BJ (cell line): Measurements from ENCODE around the gene CPAMD8. TPM values are rescaled to one million over a fixed set of nuclear protein-coding genes. Genes with fewer than 3 reads are reported as not detected.
"Not testable (repeated sequence)": the region's sequence is repeated elsewhere in the genome, so short reads cannot be mapped to it uniquely, and the experiment has no call there.

Source experiments
- CTCF ChIA-PET: fragments of 350-600 bp; formaldehyde crosslinking; extraction: SDS; loops from one replicate; lab custom pipeline; 2021; ENCODE audit warnings: antibody characterized with exemption, inconsistent platforms; lab: Yijun Ruan, JAX
- POLR2A ChIA-PET: fragments of 300-600 bp; sonication (Branson Sonifier 250); formaldehyde crosslinking; extraction: SDS; loops from one replicate; lab custom pipeline; 2021; ENCODE audit warnings: antibody characterized with exemption; lab: Charles Lee
- DNase-seq: peaks from one replicate; pipeline ENCODE4 v3.0.0-alpha.2; 2011; ENCODE audit warnings: low read depth
- H3K27me3 ChIP-seq: 2 replicates; pipeline ENCODE4 v1.6.0; 2011; ENCODE audit warnings: low read length; ENCODE audit not compliant: control insufficient read depth, insufficient read depth
- H3K36me3 ChIP-seq: 2 replicates; pipeline ENCODE4 v1.5.1; 2011; ENCODE audit warnings: low read length; ENCODE audit not compliant: control insufficient read depth, insufficient read depth
- H3K4me3 ChIP-seq: 2 replicates; pipeline ENCODE4 v1.5.1; 2011; ENCODE audit warnings: low read depth, mild to moderate bottlenecking, control low read depth, low read length
- CTCF ChIP-seq: IDR thresholded peaks from 2 replicates; pipeline ENCODE4 v1.5.1; 2011; ENCODE audit warnings: low read depth, mild to moderate bottlenecking, control low read depth, inconsistent platforms, low read length, moderate library complexity; ENCODE audit not compliant: insufficient read depth
- polyA plus RNA-seq: library from polyadenylated mRNA; depleted of rRNA; stranded (reverse); fragments of >200 nt; gene quantifications from 2 replicates; pipeline ENCODE4 v1.2.3, GENCODE V29; 2011

The CPAMD8 gene
- polyA plus RNA-seq, 1 experiment, result 1.1 TPM

- Histone ChIP-seq H3K27me3 (0 out of 2 replicates have a peak, but pooled peaks cover 2% of the 10 kb centered on the region), H3K4me3 (no peak overlapping the region), H3K36me3 (no peaks in the 10 kb centered on the region)
- ChIA-PET CTCF (interaction anchor here (0.8 kb wide), 1 partner anchor 27 kb away, joined by 3 read pairs; no protein-coding TSS in a partner anchor), POLR2A (no interaction called here)
- no peak for TF ChIP-seq CTCF
- no peak for DNase-seq
These were observed 37.9 kb downstream of the CPAMD8 start for GRCh38 chr19:16988661-16989060.

- no peak for DNase-seq
- 0 out of 2 replicates have a peak, but pooled peaks cover 2% of the 10 kb centered on the region for H3K27me3 ChIP-seq
- no peaks in the 10 kb centered on the region for H3K36me3 ChIP-seq
- CTCF ChIA-PET, result no interaction called here
- POLR2A ChIA-PET, result no interaction called here
- H3K4me3 ChIP-seq, result no peak overlapping the region
- TF ChIP-seq CTCF, result no peak
These were observed 41.2 kb downstream of the CPAMD8 start for GRCh38 chr19:16985403-16985802.

GRCh38 chr19:16982586-16982985 is 44.0 kb downstream of the CPAMD8 start:
- DNase-seq, H3K27me3 ChIP-seq, H3K36me3 ChIP-seq, CTCF ChIA-PET, H3K4me3 ChIP-seq, POLR2A ChIA-PET: not testable (repeated sequence)

GRCh38 chr19:16978839-16979802 is 47.5 kb downstream of the CPAMD8 start:
- no peaks in the 10 kb centered on the region for H3K36me3 ChIP-seq
- H3K27me3 ChIP-seq, result no peaks in the 10 kb centered on the region
- POLR2A ChIA-PET, result no interaction called here
- DNase-seq, result no peak
- H3K4me3 ChIP-seq, result no peak overlapping the region
- no peak for TF ChIP-seq CTCF
- CTCF ChIA-PET, result no interaction called here

GRCh38 chr19:16978156-16978555 is 48.5 kb downstream of the CPAMD8 start:
- no peak overlapping the region for H3K4me3 ChIP-seq
- no peak for DNase-seq
- no peak for TF ChIP-seq CTCF

More at GRCh38 chr19:16978156-16978555, 48.5 kb downstream of the CPAMD8 start:
- Histone ChIP-seq H3K36me3 (no peaks in the 10 kb centered on the region), H3K27me3 (no peaks in the 10 kb centered on the region)
- CTCF ChIA-PET, result interaction anchor here (0.6 kb wide), 1 partner anchor 117 kb away, joined by 4 read pairs; no protein-coding TSS in a partner anchor
- POLR2A ChIA-PET, result no interaction called here
